Measurements from ENCODE around the gene MYOZ1.

DNA sequence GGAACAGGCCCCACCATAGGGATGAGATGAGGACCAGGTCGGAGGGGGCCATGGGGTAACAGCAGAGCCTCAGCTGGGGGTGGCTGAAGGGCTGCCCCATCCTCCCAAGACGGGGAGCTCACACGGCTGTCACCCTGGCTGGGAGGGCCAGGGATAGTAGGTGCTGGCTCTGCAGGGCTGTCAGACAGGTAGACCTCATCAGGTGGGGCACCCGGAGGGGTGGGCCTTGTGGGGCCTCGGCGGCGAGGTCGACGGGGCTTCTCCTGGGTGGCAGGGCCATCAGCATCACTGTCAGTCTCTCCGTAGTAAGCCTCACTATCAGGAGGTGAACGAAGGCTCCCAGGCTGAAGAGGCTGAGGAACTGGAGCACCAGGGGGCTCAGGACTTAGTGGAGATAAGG is 11.9 kb upstream of the MYOZ1 start:
- TF ChIP-seq GATA2 (IDR thresholded peaks at IDR 0.05; ENCODE audit: low read depth, low read length) (no peak), GATA3 (IDR thresholded peaks at IDR 0.05; ENCODE audit: low read depth, low read length) (no peak)
